ENCODE results near the gene KRT72.

DNA sequence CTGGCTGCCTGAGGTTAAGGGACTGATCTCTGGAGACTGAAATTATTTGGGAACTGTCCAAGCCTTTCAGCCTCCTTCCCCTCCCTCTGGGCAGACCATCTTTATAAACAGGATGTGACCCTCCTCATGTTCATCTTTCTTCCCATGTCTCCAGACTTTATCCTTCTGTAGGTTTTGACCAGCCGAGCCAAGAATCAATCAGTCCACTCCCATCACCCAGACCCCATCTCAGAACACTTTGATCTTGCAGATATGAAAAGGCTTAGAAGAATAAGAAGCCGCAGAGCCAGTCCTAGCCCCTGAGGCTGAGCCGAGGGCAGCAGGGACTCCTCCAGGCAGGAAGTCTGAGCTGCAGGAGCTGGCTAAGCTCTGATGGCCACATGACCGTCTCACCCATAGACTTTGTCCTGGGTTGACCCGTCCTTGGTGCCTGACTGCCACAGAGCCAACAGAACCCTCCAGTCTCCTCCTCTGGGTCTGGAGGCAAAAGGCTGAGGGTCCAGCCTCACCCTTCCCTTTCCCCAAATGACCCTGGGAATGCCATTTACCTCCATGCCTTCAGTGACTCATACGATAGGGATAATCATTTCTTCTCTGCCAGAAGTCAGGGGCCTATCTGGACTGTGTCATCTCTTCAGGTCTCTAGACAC, 49.9 kb downstream of the KRT72 start:
- TF ChIP-seq, protein P1, sequence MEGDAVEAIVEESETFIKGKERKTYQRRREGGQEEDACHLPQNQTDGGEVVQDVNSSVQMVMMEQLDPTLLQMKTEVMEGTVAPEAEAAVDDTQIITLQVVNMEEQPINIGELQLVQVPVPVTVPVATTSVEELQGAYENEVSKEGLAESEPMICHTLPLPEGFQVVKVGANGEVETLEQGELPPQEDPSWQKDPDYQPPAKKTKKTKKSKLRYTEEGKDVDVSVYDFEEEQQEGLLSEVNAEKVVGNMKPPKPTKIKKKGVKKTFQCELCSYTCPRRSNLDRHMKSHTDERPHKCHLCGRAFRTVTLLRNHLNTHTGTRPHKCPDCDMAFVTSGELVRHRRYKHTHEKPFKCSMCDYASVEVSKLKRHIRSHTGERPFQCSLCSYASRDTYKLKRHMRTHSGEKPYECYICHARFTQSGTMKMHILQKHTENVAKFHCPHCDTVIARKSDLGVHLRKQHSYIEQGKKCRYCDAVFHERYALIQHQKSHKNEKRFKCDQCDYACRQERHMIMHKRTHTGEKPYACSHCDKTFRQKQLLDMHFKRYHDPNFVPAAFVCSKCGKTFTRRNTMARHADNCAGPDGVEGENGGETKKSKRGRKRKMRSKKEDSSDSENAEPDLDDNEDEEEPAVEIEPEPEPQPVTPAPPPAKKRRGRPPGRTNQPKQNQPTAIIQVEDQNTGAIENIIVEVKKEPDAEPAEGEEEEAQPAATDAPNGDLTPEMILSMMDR (IDR thresholded peaks at IDR 0.05; ENCODE audit: insufficient read depth, low read length), result no peak
- no peak for TF ChIP-seq POLR2AphosphoS5 (IDR thresholded peaks at IDR 0.05; ENCODE audit: low read depth)
- TF ChIP-seq, protein P2, sequence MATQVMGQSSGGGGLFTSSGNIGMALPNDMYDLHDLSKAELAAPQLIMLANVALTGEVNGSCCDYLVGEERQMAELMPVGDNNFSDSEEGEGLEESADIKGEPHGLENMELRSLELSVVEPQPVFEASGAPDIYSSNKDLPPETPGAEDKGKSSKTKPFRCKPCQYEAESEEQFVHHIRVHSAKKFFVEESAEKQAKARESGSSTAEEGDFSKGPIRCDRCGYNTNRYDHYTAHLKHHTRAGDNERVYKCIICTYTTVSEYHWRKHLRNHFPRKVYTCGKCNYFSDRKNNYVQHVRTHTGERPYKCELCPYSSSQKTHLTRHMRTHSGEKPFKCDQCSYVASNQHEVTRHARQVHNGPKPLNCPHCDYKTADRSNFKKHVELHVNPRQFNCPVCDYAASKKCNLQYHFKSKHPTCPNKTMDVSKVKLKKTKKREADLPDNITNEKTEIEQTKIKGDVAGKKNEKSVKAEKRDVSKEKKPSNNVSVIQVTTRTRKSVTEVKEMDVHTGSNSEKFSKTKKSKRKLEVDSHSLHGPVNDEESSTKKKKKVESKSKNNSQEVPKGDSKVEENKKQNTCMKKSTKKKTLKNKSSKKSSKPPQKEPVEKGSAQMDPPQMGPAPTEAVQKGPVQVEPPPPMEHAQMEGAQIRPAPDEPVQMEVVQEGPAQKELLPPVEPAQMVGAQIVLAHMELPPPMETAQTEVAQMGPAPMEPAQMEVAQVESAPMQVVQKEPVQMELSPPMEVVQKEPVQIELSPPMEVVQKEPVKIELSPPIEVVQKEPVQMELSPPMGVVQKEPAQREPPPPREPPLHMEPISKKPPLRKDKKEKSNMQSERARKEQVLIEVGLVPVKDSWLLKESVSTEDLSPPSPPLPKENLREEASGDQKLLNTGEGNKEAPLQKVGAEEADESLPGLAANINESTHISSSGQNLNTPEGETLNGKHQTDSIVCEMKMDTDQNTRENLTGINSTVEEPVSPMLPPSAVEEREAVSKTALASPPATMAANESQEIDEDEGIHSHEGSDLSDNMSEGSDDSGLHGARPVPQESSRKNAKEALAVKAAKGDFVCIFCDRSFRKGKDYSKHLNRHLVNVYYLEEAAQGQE (IDR thresholded peaks at IDR 0.05; ENCODE audit: insufficient replicate concordance, low read depth), result no peak
